HG02970 (cell line): Measurements from ENCODE around the gene SRRT.

Experiments used
- ATAC-seq: cut with Tn5 transposase; IDR thresholded peaks from one replicate; pipeline ENCODE4 v1.9.1; 2021; ENCODE audit warnings: mild to moderate bottlenecking, moderate library complexity, moderate number of reproducible peaks; ENCODE audit not compliant: unreplicated experiment, low FRiP score

SRRT gene, protein sequence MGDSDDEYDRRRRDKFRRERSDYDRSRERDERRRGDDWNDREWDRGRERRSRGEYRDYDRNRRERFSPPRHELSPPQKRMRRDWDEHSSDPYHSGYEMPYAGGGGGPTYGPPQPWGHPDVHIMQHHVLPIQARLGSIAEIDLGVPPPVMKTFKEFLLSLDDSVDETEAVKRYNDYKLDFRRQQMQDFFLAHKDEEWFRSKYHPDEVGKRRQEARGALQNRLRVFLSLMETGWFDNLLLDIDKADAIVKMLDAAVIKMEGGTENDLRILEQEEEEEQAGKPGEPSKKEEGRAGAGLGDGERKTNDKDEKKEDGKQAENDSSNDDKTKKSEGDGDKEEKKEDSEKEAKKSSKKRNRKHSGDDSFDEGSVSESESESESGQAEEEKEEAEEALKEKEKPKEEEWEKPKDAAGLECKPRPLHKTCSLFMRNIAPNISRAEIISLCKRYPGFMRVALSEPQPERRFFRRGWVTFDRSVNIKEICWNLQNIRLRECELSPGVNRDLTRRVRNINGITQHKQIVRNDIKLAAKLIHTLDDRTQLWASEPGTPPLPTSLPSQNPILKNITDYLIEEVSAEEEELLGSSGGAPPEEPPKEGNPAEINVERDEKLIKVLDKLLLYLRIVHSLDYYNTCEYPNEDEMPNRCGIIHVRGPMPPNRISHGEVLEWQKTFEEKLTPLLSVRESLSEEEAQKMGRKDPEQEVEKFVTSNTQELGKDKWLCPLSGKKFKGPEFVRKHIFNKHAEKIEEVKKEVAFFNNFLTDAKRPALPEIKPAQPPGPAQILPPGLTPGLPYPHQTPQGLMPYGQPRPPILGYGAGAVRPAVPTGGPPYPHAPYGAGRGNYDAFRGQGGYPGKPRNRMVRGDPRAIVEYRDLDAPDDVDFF

DNA sequence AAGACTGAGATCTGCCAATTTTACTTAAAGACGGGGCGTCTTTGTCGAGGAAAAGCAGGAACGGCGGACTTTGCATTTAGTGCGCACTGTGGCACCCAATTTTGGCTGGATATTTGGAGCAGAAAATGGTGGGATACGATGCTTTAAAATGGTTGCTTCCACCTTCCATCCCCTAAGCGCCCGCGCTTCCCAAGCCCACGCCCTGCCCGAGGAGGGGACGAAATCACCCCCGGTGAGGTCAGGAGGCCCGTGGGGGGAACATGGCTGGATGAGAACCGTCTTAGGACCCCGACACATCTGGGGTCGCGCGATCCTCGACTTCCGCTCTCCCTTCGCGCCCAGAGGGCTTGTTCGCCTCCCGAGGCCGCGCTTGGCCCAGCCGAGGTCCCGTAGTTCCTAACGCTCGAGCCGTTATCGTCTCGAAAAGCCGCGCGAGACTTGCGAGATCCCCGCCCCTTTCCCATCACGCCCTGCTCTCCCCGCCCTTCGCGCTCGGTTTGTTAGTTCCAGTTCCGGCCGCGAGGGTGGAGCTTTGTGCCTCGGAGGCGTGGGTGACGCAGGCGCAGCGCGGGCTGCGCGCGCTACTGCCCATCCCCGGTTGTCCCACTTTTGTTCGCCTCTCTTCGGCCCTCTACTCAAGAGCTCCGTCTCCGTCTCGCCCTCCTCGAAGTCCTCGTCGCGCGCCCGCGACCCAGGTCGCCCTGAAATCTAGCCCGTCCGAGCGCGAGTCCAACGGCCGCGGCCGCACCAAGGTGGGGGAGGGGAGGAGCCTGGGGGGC is at the start of gene SRRT:
SRRT (plus strand) TSS at position 527 of the 779 bp plus-strand sequence. CDS start 488 bp downstream, outside the sequence.
- peak; percentile 79 for ATAC-seq

DNA sequence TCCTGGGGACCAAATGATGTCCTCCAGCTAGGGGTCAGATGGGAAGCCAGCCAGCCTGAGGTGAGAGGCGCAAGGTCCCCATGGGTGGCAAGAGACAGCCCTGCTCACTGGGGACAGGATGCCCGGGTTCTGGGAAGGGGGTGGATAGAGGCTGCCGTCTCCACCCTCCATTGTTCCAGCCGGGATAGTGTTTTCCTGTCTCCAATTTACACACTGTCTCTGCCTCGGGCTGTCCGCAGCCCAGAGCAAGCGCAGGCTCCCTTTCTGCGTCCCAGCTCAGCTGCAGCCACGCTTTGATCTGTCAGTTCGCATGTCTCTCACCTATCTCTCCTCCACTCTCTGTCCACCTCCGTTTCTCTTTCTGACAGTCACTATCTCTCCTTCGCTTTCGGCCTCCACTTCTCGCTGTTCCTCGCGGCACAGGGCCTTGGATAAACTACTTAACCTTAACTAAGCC is 49.7 kb upstream of the SRRT start:
- no peak for ATAC-seq

- ATAC-seq: no peak
Measured at GRCh38 chr7:100825751-100826513, 49.0 kb upstream of the SRRT start.

GRCh38 chr7:100826514-100827329 is 48.2 kb upstream of the SRRT start:
- no peak for ATAC-seq

- no peak for ATAC-seq
Measured at GRCh38 chr7:100827330-100828226, 47.3 kb upstream of the SRRT start, which contains the start of gene EPHB4. EPHB4 (minus strand) TSS chr7:100827523; CDS start chr7:100827030, 493 bp downstream.

DNA sequence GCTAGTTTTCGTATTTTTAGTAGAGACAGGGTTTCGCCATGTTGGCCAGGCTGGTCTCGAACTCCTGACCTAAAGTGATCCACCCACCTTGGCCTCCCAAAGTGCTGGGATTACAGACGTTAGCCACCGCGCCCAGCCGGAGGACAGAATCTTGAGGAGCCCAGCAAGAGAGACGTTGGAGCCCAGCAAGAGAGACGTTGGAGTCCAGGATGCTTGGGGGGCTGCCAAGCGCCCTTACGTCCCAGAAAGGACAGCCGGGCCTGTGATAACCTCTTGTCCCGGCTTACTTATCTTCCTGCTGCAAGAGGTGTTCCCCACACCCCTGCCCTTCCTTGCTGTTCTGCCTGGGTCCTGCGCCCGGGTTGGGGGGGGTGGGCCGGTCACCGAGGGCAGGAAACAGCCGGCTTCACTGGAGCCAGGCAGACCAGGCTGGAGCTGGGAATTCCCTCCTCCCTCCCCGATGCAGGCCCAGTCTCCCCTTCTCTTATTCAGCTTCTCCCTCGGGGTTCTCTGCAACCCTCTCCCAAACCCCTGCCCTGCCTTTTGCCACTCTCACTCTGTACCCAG is 45.7 kb upstream of the SRRT start:
- ATAC-seq: no peak

DNA sequence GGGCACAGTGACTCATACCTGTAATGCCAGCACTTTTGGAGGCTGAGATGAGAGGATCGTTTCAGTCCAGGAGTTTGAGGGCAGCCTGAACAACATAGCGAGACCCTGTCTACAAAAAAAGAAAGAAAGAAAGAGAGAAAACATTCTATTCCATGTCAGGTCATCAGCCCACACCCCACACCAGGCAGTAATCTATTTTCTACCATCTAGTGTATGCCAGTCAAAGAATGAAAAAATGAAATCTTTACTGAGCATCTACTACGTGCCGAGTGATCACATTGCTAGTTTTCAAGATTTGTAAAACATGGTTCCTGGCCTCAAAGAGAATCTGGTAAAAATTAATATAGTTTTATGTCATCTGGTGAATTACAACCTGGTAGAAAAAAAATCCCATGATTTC is 44.5 kb upstream of the SRRT start:
- ATAC-seq: no peak

DNA sequence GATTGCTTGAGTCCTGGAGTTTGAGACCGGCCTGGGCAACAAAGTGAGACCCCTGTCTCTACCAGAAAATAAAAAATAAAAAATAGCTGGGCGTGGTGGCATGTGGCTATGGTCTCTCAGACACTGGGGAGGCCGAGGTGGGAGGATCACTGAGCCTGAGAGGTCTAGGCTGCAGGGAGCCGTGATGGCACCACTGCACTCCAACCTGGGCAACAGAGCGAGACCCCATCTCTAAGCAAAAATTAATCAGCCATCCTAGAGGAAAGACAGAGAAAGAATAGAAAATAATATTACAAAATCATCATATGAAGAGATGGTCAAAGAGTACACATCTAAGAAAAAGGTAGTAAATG is 42.6 kb upstream of the SRRT start:
- ATAC-seq: no peak

DNA sequence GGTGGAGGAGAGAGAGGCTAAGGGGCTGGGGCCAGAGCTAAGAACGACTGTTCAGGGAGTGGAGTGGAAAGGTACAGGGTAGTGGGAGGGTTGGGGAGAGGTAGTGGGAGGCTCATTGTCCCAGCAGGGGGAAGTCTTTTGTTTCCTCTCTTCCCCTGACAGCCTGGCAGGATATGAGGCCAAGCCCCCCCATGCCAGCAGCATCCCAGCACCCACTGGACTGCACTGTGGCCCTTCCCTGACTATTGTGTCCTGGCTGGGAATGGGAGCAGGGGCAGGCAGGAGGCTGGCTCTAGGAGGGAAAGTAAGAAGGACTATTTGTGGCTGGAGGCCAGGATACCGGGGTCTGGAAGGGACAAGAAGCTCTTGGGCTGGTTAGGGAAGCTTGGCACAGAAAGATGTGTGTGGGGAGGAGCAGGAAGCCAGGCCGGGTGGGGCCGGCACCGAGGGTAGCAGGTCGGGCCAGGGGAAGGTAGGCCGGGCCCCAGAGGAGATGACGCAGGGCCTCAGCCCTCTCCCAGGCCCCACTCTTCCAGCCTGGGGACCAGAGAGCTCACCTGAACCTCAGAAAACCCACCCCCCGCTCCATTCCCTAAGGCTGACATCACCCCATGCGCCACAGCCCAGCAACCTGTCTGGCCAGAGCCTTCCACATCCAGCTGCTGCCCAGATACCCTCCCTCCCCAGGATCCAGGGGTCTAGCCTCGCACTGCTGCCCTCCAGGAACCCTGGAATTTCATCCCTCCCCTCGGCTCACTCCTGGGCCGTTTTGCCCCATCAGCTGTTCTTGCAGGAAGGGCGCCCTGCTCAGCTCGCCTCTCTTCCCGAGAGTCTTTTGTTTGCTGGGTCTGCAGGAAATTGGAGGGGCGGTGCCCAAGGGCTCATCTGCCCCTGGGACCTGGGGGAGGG is 38.7 kb upstream of the SRRT start:
- no peak for ATAC-seq

GRCh38 chr7:100836812-100837098 is 38.1 kb upstream of the SRRT start:
- ATAC-seq: no peak

- ATAC-seq: no peak
Measured at GRCh38 chr7:100837099-100837836, 37.6 kb upstream of the SRRT start.

GRCh38 chr7:100839361-100839760 is 35.5 kb upstream of the SRRT start:
- ATAC-seq: no peak

- no peak for ATAC-seq
Measured at GRCh38 chr7:100840470-100841100, 34.3 kb upstream of the SRRT start.

- no peak for ATAC-seq
Measured at GRCh38 chr7:100847360-100847759, 27.5 kb upstream of the SRRT start.

DNA sequence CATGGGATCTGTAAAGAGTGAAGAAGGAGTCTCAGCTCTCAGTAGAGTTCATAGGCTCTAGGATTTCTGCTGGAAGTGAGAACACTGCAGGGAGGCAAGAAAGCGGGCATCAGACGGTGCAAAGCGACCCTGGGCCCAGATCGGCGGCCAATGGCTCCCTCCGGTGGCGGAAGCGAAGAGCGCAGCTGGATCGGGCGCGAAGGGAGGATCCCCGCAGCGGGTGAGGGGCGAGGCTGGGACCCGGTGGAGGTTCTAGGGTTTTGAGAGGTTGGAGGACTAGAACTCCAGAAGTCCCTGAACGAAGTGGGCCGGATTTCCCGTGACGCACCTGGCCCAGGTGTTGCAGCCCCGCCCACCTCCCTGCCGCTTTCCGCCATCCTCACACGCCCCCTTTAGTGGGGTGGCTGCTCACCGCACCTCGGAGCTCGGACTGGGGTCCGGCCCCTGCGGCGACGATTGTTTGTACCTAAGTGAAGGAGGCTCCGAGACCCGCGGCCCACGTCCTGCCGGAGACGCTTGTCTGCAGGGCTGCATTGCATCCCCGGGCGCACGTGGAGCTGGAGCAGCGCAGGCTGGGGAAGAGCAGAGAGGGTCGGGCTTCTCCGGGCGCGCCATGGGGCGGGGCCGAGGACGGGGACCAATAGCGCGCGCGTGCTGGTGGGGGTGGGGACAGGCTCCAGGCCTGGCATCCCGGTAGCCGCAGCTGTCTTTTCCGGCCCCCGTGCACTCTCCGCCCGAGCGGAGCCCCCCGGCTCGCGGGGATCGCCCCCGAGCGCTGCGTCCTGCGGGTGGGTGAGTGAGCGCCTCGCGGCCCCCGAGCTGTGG is 22.6 kb upstream of the SRRT start, which contains the start of gene SLC12A9:
SLC12A9 (plus strand) TSS at position 666 of the 825 bp plus-strand sequence. CDS start 1,485 bp downstream, outside the sequence.
- ATAC-seq: peak; percentile 88
